ENCODE measurements around the gene TBCE.

DNA sequence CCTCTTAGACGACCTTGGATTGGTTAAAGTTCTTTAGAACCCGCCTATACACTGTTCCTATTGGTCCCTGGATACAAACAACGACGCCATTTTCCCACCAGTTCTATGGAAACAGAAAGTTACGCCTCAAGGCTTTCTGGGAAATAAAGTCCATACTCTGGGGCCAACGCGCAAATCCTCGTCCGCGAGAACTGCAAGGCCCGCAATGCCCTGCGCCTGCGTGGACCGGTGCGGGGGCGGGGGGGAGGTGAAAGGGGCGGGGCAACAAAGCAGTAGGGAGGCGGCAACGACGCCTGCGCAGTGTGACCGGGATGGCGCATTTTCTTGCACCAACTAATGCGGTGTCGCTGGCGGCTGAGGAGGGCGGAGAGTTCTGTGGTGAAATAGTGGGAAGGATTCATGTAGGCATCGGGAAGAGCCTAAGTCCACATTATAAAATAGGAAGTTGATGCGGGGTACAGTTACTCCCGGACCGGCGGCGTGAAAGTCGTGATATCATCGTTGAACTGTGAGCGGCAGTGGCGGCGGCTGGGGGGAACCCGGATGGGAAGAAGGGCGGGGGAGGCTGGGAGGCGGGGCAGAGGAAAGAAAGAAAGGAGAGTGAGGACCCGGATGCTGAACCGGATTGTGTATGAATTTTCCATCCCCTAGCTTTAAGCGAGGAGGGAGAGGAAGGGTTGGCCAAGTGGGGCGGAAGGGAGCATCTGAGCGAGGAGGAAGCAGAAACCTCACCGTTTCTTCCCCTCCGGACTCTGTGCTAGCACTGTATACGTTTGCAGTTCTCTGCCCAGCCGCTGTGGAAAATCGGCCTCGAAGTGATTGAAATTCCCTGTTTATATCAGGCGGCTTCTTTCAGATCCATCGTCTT is 38.7 kb upstream of the TBCE start, which contains the start of gene GGPS1:
- TF ChIP-seq, protein P1, sequence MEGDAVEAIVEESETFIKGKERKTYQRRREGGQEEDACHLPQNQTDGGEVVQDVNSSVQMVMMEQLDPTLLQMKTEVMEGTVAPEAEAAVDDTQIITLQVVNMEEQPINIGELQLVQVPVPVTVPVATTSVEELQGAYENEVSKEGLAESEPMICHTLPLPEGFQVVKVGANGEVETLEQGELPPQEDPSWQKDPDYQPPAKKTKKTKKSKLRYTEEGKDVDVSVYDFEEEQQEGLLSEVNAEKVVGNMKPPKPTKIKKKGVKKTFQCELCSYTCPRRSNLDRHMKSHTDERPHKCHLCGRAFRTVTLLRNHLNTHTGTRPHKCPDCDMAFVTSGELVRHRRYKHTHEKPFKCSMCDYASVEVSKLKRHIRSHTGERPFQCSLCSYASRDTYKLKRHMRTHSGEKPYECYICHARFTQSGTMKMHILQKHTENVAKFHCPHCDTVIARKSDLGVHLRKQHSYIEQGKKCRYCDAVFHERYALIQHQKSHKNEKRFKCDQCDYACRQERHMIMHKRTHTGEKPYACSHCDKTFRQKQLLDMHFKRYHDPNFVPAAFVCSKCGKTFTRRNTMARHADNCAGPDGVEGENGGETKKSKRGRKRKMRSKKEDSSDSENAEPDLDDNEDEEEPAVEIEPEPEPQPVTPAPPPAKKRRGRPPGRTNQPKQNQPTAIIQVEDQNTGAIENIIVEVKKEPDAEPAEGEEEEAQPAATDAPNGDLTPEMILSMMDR (IDR thresholded peaks at IDR 0.05; ENCODE audit: insufficient read depth, low read length, poor library complexity, severe bottlenecking) = no peak
- TF ChIP-seq EZH2phosphoT487 (conservative IDR thresholded peaks at IDR 0.05; ENCODE audit: low read length) = no peak
